ENCODE measurements around the gene GRM7. TPM values are rescaled to one million over a fixed set of nuclear protein-coding genes. Genes with fewer than 3 reads are reported as not detected.

GRM7 gene
- total and polyA plus RNA-seq, 2 of the 4 experiments (the other 2 are of a cell fraction), result not detected

- in situ Hi-C loops (cut with MboI; ENCODE audit: low sequenced_read_pairs), result no loop called here
- H3K27ac ChIP-seq (ENCODE audit: insufficient read depth, low read length), result no peak overlapping the region
- H3K79me1 ChIP-seq (ENCODE audit: low read depth in 1 of 2, low read length in 2 of 2), result no peaks in the 10 kb centered on the region
- no peak overlapping the region for H3K4me2 ChIP-seq (ENCODE audit: low read depth, low read length)
- H4K8ac ChIP-seq (ENCODE audit: low read depth in 2 of 2, low read length in 2 of 2), result no peak overlapping the region
- H3K56ac ChIP-seq (ENCODE audit: extremely low read depth, insufficient read depth, low read length), result no peak overlapping the region
- ATAC-seq (ENCODE audit: low read depth) (no peak), DNase-seq (no peak)
- intact Hi-C loops (cut with micrococcal nuclease), result no loop called here
- H4K91ac ChIP-seq (ENCODE audit: insufficient read depth, low read depth, low read length), result no peak overlapping the region
- no CpG with 5 or more reads among the region's 2 CpGs for WGBS, 2 experiments (ENCODE audit: extremely low coverage in 2 of 2, insufficient read length in 1 of 2)
- H3K4me3 ChIP-seq (ENCODE audit: insufficient read depth, low read depth, low read length), result no peak overlapping the region
- peaks cover 4% of the 10 kb centered on the region; the same call in 1 of the 2 replicates for H3K9me3 ChIP-seq (ENCODE audit: control insufficient read depth, insufficient read depth, low read length)
- no peak overlapping the region for H2AK5ac ChIP-seq (ENCODE audit: low read depth, low read length)
- H2BK15ac ChIP-seq (ENCODE audit: low read depth, low read length), result no peak overlapping the region
- no peaks in the 10 kb centered on the region for H3K27me3 ChIP-seq (ENCODE audit: control insufficient read depth, insufficient read depth, low read length)
- H2AFZ ChIP-seq (replicated peaks; ENCODE audit: low read length, poor library complexity), result no peak overlapping the region
- ChIA-PET CTCF (interaction anchor here (0.6 kb wide), 1 partner anchor 1331 kb away, joined by 4 read pairs; no protein-coding TSS in a partner anchor), POLR2A (ENCODE audit: unreplicated experiment) (no interaction called here)
- no peak overlapping the region for H3K23ac ChIP-seq (ENCODE audit: low read depth, low read length)
- no peak overlapping the region for H2AK9ac ChIP-seq (replicated peaks; ENCODE audit: low read depth, low read length, poor library complexity)
- H3K18ac ChIP-seq (ENCODE audit: low read depth, low read length), result no peak overlapping the region
- no peaks in the 10 kb centered on the region for H4K20me1 ChIP-seq (ENCODE audit: insufficient read depth, low read length)
- no peak overlapping the region for H3K9ac ChIP-seq (ENCODE audit: low read depth, low read length)
- TF ChIP-seq ELK1 (IDR thresholded peaks at IDR 0.05; ENCODE audit: borderline replicate concordance, low read depth, low read length), result no peak
- no peak for TF ChIP-seq MAZ (IDR thresholded peaks at IDR 0.05; ENCODE audit: borderline replicate concordance, low read depth, low read length)
- TF ChIP-seq FOS (IDR thresholded peaks at IDR 0.05; ENCODE audit: low read depth, low read length), result no peak
- no peak for TF ChIP-seq CEBPB (IDR thresholded peaks at IDR 0.05; ENCODE audit: low read depth, low read length)
- H2BK120ac ChIP-seq (ENCODE audit: low read depth, low read length), result no peak overlapping the region
- no peak overlapping the region for H3K14ac ChIP-seq (replicated peaks; ENCODE audit: low read depth, low read length)
- no peaks in the 10 kb centered on the region for H3K4me1 ChIP-seq (ENCODE audit: control insufficient read depth, insufficient read depth, low read length)
- no peaks in the 10 kb centered on the region for H3K9me1 ChIP-seq (ENCODE audit: insufficient read depth, low read length)
- H3K36me3 ChIP-seq (ENCODE audit: control insufficient read depth, insufficient read depth, low read length), result no peaks in the 10 kb centered on the region
- H3K4ac ChIP-seq (ENCODE audit: low read depth, low read length), result no peak overlapping the region
- no TSS peak for BruUV-seq (replicated peaks)
- H4K5ac ChIP-seq (ENCODE audit: low read depth, low read length), result no peak overlapping the region
- dilution Hi-C loops (cut with HindIII; ENCODE audit: low sequenced_read_pairs, unreplicated experiment), result no loop called here
- H2BK20ac ChIP-seq (ENCODE audit: low read depth, low read length), result no peak overlapping the region
- no peak overlapping the region for H2BK5ac ChIP-seq (ENCODE audit: low read depth, low read length, poor library complexity, severe bottlenecking)
Observed at GRCh38 chr3:7086417-7086816, 225.5 kb downstream of the GRM7 start.

Measured in IMR-90 (cell line).